Breast epithelium (tissue), 3 donors: ENCODE results near the gene MYADML2.

Source experiments
- CTCF ChIP-seq, 3 donors: fragments of 450-650 bp; IDR thresholded peaks; one replicate each; pipeline ENCODE4 v1.5.1; 2016 to 2017; ENCODE audit warnings: antibody characterized with exemption in 3 of 3, mild to moderate bottlenecking in 3 of 3, moderate library complexity in 3 of 3
- POLR2AphosphoS5 ChIP-seq, 3 donors: sonication (generic); formaldehyde crosslinking; IDR thresholded peaks; one replicate each; pipeline ENCODE4 v1.6.1; 2017; ENCODE audit warnings: antibody characterized with exemption in 3 of 3

- TF ChIP-seq CTCF (IDR thresholded peaks at IDR 0.05): no peak
- TF ChIP-seq POLR2AphosphoS5 (IDR thresholded peaks at IDR 0.05): no peak
Measured at GRCh38 chr17:81948635-81949378, 1.8 kb upstream of the MYADML2 start.
